PC-3 (cell line): ENCODE results near the gene PHAF1. TPM values are rescaled to one million over a fixed set of nuclear protein-coding genes. Genes with fewer than 3 reads are reported as not detected.

Source experiments
- ATAC-seq: fragments of 200-7000 bp; cut with Tn5 transposase; 2 replicates; pipeline ENCODE4 v1.9.1; 2020; ENCODE audit warnings: mild to moderate bottlenecking, moderate library complexity
- BruUV-seq: library from RNA; stranded (reverse); fragments of 400-500 nt; replicated peaks from 2 replicates; lab custom pipeline; 2021; lab: Mats Ljungman, UMichigan
- CTCF ChIA-PET: fragments of 300-600 bp; sonication (Branson Sonifier 250); formaldehyde crosslinking; loops from one replicate; lab custom pipeline; 2022; ENCODE audit warnings: antibody characterized with exemption; lab: Charles Lee
- POLR2A ChIA-PET: fragments of 300-600 bp; sonication (Branson Sonifier 250); formaldehyde crosslinking; loops from one replicate; lab custom pipeline; 2022; ENCODE audit warnings: antibody characterized with exemption; ENCODE audit not compliant: unreplicated experiment; lab: Charles Lee
- DNase-seq: peaks from one replicate; pipeline ENCODE4 v3.0.0-alpha.2; 2015
- H2AFZ ChIP-seq: fragments of 300-600 bp; sonication (generic); 2 replicates; pipeline ENCODE4 v1.6.0; 2016; ENCODE audit warnings: antibody characterized with exemption, low read length
- H3F3A ChIP-seq: fragments of 300-600 bp; sonication (generic); one replicate; pipeline ENCODE4 v1.6.0; 2017; ENCODE audit warnings: antibody characterized with exemption, low read length, control low read depth, mild to moderate bottlenecking; ENCODE audit not compliant: unreplicated experiment
- H3K27ac ChIP-seq: fragments of 300-600 bp; sonication (generic); 2 replicates; pipeline ENCODE4 v1.5.1; 2016; ENCODE audit warnings: mild to moderate bottlenecking, low read length
- H3K27me3 ChIP-seq: fragments of 300-600 bp; sonication (generic); 2 replicates; pipeline ENCODE4 v1.6.1; 2016; ENCODE audit warnings: low read length, mixed read lengths
- H3K36me3 ChIP-seq: fragments of 300-600 bp; sonication (generic); 2 replicates; pipeline ENCODE4 v1.6.1; 2016; ENCODE audit warnings: low read depth, mixed run types, low read length, mixed read lengths
- H3K4me1 ChIP-seq: fragments of 300-600 bp; sonication (generic); 2 replicates; pipeline ENCODE4 v1.5.1; 2016; ENCODE audit warnings: low read length; ENCODE audit not compliant: insufficient read depth
- H3K4me2 ChIP-seq: fragments of 300-600 bp; sonication (generic); 2 replicates; pipeline ENCODE4 v1.6.0; 2016; ENCODE audit warnings: low read length
- H3K4me3 ChIP-seq: fragments of 300-600 bp; sonication (generic); 2 replicates; pipeline ENCODE4 v1.5.1; 2016; ENCODE audit warnings: mild to moderate bottlenecking, low read length, mixed read lengths
- H3K79me2 ChIP-seq: fragments of 300-600 bp; sonication (generic); 2 replicates; pipeline ENCODE4 v1.6.1; 2017; ENCODE audit warnings: low read length, mixed read lengths
- H3K9ac ChIP-seq: fragments of 300-600 bp; sonication (generic); 2 replicates; pipeline ENCODE4 v1.6.0; 2016; ENCODE audit warnings: mild to moderate bottlenecking, low read length
- H3K9me2 ChIP-seq: fragments of 300-600 bp; sonication (generic); replicated peaks from 2 replicates; pipeline ENCODE4 v1.6.1; 2016; ENCODE audit warnings: mixed run types, low read length, mixed read lengths
- H3K9me3 ChIP-seq: fragments of 300-600 bp; sonication (generic); 2 replicates; pipeline ENCODE4 v1.6.1; 2016; ENCODE audit warnings: low read length, mixed read lengths
- H4K20me1 ChIP-seq: fragments of 300-600 bp; sonication (generic); 2 replicates; pipeline ENCODE4 v1.6.1; 2016; ENCODE audit warnings: low read length, mixed read lengths
- CTCF ChIP-seq: fragments of 300-600 bp; sonication (generic); conservative IDR thresholded peaks from 2 replicates; pipeline ENCODE4 v1.5.1; 2017; ENCODE audit warnings: antibody characterized with exemption, low read depth, mild to moderate bottlenecking, low read length
- EZH2 ChIP-seq: fragments of 300-600 bp; sonication (generic); IDR thresholded peaks from one replicate; pipeline ENCODE4 v1.6.1; 2017; ENCODE audit warnings: antibody characterized with exemption, mild to moderate bottlenecking, low read length; ENCODE audit not compliant: unreplicated experiment
- EZH2phosphoT487 ChIP-seq: fragments of 300-600 bp; sonication (generic); IDR thresholded peaks from 2 replicates; pipeline ENCODE4 v1.6.1; 2018; ENCODE audit warnings: mild to moderate bottlenecking, antibody characterized with exemption, low read length, borderline replicate concordance
- intact Hi-C: fragments of 100-400 bp; cut with micrococcal nuclease; formaldehyde crosslinking; loops from 2 replicates; pipeline ENCODE4 v1.9.0; 2023
- total RNA-seq: library from RNA; depleted of rRNA; stranded (reverse); fragments of >200 nt; gene quantifications from 2 replicates; pipeline ENCODE4 v1.2.3, GENCODE V29; 2014

PHAF1 gene
- total RNA-seq, 1 experiment from 2014 or later, result 18.8 TPM

- ATAC-seq (peak; percentile 67), DNase-seq (peak; percentile 87)
- Histone ChIP-seq H3K4me2 (peak overlapping the region; percentile 97), H3K9me2 (no peaks in the 10 kb centered on the region), H3K4me3 (peak overlapping the region; percentile 71), H3K79me2 (peaks cover 22% of the 10 kb centered on the region), H3F3A (no peaks in the 10 kb centered on the region), H3K9me3 (no peaks in the 10 kb centered on the region), H2AFZ (peak overlapping the region; percentile 54), H3K27ac (peak overlapping the region; percentile 69), H3K36me3 (no peaks in the 10 kb centered on the region), H3K9ac (peak overlapping the region; percentile 65), H3K27me3 (no peaks in the 10 kb centered on the region), H4K20me1 (no peaks in the 10 kb centered on the region), H3K4me1 (peaks cover 51% of the 10 kb centered on the region)
- ChIA-PET POLR2A (interaction anchor here (0.6 kb wide), 1 partner anchor 556 kb away, joined by 4 read pairs; no protein-coding TSS in a partner anchor), CTCF (interaction anchor here (1.0 kb wide), 1 partner anchor 11 kb away, joined by 7 read pairs; no protein-coding TSS in a partner anchor)
- intact Hi-C loops, result loop anchor here (2.0 kb wide), 1 partner anchor 13 kb away; no protein-coding TSS in a partner anchor
- no TSS peak for BruUV-seq
- peak; percentile 16; the same call in 1 of the 2 replicates for TF ChIP-seq CTCF
- no peak for TF ChIP-seq EZH2
- TF ChIP-seq EZH2phosphoT487, result peak; percentile 95
Observed at GRCh38 chr16:67173808-67174705, 64.3 kb downstream of the PHAF1 start.

- Histone ChIP-seq H3K4me1 (peaks cover 46% of the 10 kb centered on the region), H3K27me3 (no peaks in the 10 kb centered on the region), H3K9me3 (no peaks in the 10 kb centered on the region), H3K9me2 (no peaks in the 10 kb centered on the region), H3K27ac (peak overlapping the region; percentile 69), H3K9ac (peak overlapping the region; percentile 65), H2AFZ (peak overlapping the region; percentile 54), H4K20me1 (no peaks in the 10 kb centered on the region), H3K4me3 (peak overlapping the region; percentile 71), H3K79me2 (peaks cover 22% of the 10 kb centered on the region), H3K36me3 (no peaks in the 10 kb centered on the region), H3K4me2 (peak overlapping the region; percentile 97), H3F3A (no peaks in the 10 kb centered on the region)
- intact Hi-C loops, result loop anchor here (2.0 kb wide), 1 partner anchor 14 kb away; no protein-coding TSS in a partner anchor
- BruUV-seq, result TSS peak; percentile 28
- ChIA-PET POLR2A (no interaction called here), CTCF (no interaction called here)
- no peak for ATAC-seq
- no peak for DNase-seq
- TF ChIP-seq EZH2phosphoT487, result no peak
Observed at GRCh38 chr16:67174706-67175231, 65.0 kb downstream of the PHAF1 start.

- no peaks in the 10 kb centered on the region for H4K20me1 ChIP-seq
- BruUV-seq, result no TSS peak
- intact Hi-C loops, result no loop called here
- TF ChIP-seq EZH2phosphoT487 (no peak), EZH2 (no peak), CTCF (no peak)
- H3K79me2 ChIP-seq, result peaks cover 27% of the 10 kb centered on the region
- ATAC-seq (no peak), DNase-seq (no peak)
- H3K4me3 ChIP-seq, result no peak overlapping the region
- ChIA-PET CTCF (no interaction called here), POLR2A (no interaction called here)
- H3K27me3 ChIP-seq, result no peaks in the 10 kb centered on the region
- no peaks in the 10 kb centered on the region for H3F3A ChIP-seq
- no peak overlapping the region for H3K27ac ChIP-seq
- no peaks in the 10 kb centered on the region for H3K9me3 ChIP-seq
- H3K36me3 ChIP-seq, result no peaks in the 10 kb centered on the region
- H3K4me2 ChIP-seq, result no peak overlapping the region
- H3K9me2 ChIP-seq, result no peaks in the 10 kb centered on the region
- no peak overlapping the region for H2AFZ ChIP-seq
- no peak overlapping the region for H3K9ac ChIP-seq
- H3K4me1 ChIP-seq, result peaks cover 40% of the 10 kb centered on the region
Observed at GRCh38 chr16:67176662-67177061, 66.9 kb downstream of the PHAF1 start.
